HG03354 (cell line): ENCODE measurements around the gene NACAD.

Source experiments
- ATAC-seq: cut with Tn5 transposase; IDR thresholded peaks from one replicate; pipeline ENCODE4 v1.9.1; 2021; ENCODE audit warnings: mild to moderate bottlenecking; ENCODE audit not compliant: unreplicated experiment, poor library complexity, severe bottlenecking

Gene NACAD

DNA sequence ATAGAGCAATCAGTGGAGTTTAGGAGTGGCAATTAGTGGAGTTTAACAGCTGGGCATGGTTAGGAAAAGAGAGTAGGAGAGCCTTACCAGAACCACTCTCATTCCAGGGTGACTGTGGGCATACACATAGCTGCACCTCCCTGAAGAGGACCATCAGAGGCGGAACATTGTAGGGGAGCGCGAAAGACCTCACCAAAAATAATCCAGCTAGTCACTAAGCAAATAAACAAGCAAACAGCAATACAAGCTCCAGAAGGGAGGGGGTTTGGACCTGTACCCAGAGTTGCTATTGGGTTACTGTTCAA is 4.1 kb upstream of the NACAD start:
- no peak for ATAC-seq

GRCh38 chr7:45092100-45092930 is 3.5 kb upstream of the NACAD start:
- ATAC-seq = no peak

DNA sequence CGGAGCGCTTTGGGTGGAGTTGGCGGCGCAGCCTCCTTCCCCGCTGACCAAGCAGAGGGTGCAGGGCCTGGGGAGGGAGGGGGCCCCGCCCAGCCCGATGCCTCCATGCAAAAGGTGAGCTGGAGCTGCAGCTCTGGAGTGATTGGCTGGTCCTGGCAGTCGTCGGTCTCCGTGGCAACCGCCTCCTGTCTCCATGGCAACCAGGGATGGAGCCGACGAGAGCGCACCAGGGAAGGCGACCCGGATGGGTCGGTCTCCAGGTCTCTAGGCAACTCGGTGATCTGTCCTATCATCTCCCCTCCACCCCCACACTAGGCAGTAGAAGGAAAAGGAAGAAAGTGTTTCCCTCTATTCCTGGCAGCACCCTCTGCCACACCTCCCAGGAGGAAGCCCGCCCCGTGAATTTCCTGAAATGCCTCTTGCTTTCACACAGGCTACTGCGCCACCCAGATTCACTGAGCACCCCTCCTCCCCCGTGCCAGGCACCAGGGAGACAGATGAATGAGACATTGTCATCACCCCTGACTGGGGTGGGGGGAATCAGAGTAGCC is 647 bp upstream of the NACAD start:
- ATAC-seq = no peak

GRCh38 chr7:45088146-45088701 is 545 bp downstream of the NACAD start:
- no peak for ATAC-seq

- no peak for ATAC-seq
These were observed 1.2 kb downstream of the NACAD start for GRCh38 chr7:45087301-45088145.

DNA sequence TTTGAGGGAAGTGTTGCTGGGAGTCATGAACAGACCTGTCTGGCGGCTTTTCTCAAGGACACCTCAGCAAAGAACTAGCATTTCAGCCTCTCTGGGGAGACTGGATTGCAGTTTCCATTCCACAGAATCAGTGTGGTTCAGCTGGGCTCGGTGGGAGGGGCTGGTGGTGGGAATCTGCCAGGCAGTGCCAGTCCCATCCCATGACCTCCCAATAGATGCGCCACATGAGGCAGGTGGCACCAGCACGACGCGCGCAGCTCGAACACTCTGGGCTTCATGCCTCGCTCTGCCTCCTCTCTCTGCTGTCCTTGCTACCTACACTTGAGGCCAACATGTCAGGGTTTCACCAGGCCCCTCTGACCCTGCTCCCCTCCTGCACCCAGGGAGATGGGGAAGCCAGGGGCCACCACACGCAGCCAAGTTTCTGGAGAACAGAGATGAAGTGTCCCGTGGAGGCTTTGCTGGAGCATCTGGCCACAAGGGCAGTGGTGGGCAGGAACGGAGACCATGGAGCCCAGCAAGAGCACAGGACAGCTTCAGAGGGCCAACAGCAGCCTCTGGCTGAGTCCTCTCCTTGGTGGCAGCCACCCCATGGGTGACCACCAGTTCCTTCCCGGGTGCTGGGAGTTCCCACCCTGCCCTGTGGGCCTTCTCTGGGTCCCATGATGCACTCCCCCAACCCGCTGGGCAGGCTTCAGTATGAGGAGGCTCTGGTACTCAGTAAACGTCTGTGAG is 2.3 kb downstream of the NACAD start:
- no peak for ATAC-seq

- ATAC-seq = no peak
These were observed 3.1 kb downstream of the NACAD start for GRCh38 chr7:45085619-45086200.

DNA sequence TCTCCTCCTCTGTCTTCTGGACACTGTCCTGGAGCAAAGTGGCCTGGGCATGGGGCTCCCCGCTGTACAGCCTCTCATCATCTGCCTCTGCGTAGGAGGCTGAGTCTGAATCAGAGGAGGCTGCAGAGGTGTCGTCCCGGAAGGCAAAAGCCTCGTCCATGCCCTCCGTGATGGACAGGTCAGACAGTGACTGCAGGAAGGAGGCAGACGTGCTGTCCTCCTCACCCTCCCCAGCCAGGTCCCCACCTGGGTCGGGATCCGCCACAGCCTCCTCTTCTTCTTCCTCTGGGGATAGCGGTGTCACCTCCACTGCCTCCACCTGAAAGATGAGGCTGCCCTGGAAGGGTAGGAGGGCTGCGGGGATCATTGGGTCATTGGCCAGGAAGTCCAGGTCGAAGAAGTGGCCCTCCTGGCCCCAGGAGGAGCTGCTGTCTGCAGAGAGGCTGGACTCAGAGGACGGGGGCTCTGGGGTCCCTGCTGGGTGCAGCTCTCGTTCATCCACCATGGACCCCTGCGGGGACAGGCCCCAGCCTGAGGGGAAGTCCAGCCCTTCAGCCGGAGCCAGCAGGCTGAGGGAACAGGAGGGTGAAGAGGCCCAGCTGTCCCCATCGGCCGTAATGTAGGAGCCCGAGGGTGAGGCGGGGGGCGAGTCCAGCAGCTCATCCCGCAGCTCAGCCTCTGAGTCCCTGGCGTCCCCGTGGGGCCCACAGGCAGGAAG is 3.7 kb downstream of the NACAD start:
- no peak for ATAC-seq

GRCh38 chr7:45084336-45084735 is 4.4 kb downstream of the NACAD start:
- no peak for ATAC-seq

DNA sequence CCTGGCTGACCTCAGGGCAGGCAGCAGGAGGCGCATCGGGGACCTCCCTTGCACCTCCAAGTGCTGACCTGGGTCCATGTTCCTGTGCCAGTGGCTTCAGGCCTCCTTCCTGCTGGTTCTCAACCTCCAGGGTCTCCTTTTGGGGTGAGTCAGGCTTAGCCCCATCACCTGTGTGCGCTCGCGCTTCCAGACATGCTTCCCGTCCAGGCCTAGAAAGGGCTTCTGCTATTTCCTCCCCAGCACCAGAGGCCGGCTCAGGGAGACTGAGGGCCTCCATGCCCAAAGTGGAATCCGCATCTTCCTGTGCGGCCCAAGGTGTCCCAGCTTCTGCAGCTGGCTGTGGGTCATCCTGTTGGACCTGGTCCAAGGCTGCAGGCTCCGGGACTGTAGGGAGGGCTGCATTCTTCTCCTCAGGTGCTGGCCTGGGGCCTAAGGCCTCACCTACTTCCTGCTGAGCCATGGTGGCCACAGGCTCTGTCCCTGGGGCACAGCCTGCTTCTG is 5.9 kb downstream of the NACAD start:
- no peak for ATAC-seq

- no peak for ATAC-seq
These were observed 6.5 kb downstream of the NACAD start for GRCh38 chr7:45082031-45082830.

- no peak for ATAC-seq
These were observed 7.1 kb downstream of the NACAD start for GRCh38 chr7:45081670-45081974.

GRCh38 chr7:45080958-45081669 is 7.7 kb downstream of the NACAD start:
- ATAC-seq = no peak

GRCh38 chr7:45080265-45080957 is 8.4 kb downstream of the NACAD start:
- no peak for ATAC-seq

DNA sequence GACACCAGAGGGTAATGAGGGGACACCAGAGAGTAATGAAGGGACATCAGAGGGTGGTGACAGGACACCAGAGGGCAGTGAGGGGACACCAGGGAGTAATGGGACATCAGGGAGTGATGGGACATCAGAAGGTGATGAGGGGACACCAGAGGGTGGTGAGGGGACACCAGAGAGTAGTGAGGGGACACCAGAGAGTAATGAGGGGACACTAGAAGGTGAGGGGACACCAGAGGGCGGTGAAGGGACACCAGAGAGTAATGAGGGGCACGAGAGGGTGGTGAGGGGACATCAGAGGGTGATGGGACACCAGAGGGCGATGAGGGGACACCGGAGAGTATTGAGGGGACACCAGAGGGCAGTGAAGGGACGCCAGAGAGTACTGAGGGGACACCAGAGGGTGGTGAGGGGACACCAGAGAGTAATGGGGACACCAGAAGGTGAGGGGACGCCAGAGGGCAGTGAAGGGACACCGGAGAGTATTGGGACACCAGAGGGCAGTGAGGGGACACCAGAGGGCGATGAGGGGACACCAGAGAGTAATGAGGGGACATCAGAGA is 10.6 kb downstream of the NACAD start:
- ATAC-seq = no peak

- ATAC-seq = no peak
These were observed 11.2 kb downstream of the NACAD start for GRCh38 chr7:45077579-45077978.

GRCh38 chr7:45076946-45077345 is 11.8 kb downstream of the NACAD start:
- ATAC-seq = no peak
